SK-N-MC (cell line): ENCODE results near the gene GYS1.

Experiments used
- EZH2 ChIP-seq: fragments of 200-600 bp; sonication (generic); IDR thresholded peaks from one replicate; pipeline ENCODE4 v1.6.1; 2017; ENCODE audit warnings: antibody characterized with exemption
- FOXP2 ChIP-seq: optimal IDR thresholded peaks from 2 replicates; pipeline ENCODE3; 2011; ENCODE audit warnings: mild to moderate bottlenecking, moderate library complexity; ENCODE audit not compliant: insufficient read depth; ENCODE audit errors: extremely low read length, control extremely low read depth
- POLR2AphosphoS5 ChIP-seq: IDR thresholded peaks from 2 replicates; pipeline ENCODE4 v1.6.1; 2012; ENCODE audit warnings: mild to moderate bottlenecking, low read depth, low read length, borderline replicate concordance

DNA sequence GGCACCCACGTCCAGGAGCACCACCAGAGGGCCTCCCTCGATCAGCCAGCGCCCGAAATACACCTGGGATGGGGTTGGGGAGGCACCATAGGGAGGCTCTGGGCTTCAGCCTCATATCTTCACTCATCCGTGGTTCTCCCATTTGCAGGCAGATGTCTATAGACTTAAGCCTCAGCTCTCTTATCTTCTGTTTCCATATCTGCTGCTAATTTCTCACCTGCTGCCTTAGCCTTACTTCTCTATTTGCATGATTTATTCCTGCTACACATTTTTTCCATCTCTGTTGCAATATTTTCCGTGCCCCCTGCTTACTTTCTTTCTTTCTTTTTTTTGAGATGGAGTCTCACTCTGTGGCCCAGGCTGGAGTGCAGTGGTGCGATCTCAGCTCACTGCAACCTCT lies 5.8 kb downstream of the GYS1 start:
- TF ChIP-seq EZH2 (no peak), FOXP2 (no peak), POLR2AphosphoS5 (no peak)
